Keratinocyte (primary cell): ENCODE data around the gene PAX4. TPM values are rescaled to one million over a fixed set of nuclear protein-coding genes. Genes with fewer than 3 reads are reported as not detected.

ENCODE experiments used
- DNase-seq: peaks from one replicate; pipeline ENCODE4 v3.0.0-alpha.2; 2011; ENCODE audit warnings: low read depth, missing footprints, low spot score
- FAIRE-seq: peaks from 2 replicates; lab custom pipeline; 2011; peaks lifted over from hg19 to GRCh38; lab: Jason Lieb, UNC
- H2AFZ ChIP-seq: 2 replicates; pipeline ENCODE4 v1.6.0; 2012; ENCODE audit warnings: low read length, control low read depth, inconsistent platforms; ENCODE audit not compliant: control insufficient read depth
- H3K27ac ChIP-seq: 2 replicates; pipeline ENCODE4 v1.5.1; 2011; ENCODE audit warnings: low read length; ENCODE audit not compliant: control insufficient read depth, insufficient read depth
- H3K27me3 ChIP-seq: 3 replicates; pipeline ENCODE4 v1.6.0; 2011; ENCODE audit warnings: low read length; ENCODE audit not compliant: control insufficient read depth, insufficient read depth; ENCODE audit errors: extremely low read depth
- H3K36me3 ChIP-seq, 2 experiments: 2 replicates in 1 of 2; 3 replicates in 1 of 2; pipeline ENCODE4 v1.5.1; 2011; ENCODE audit warnings: low read length in 2 of 2, mild to moderate bottlenecking in 1 of 2; ENCODE audit not compliant: control insufficient read depth in 2 of 2, insufficient read depth in 2 of 2; ENCODE audit errors: extremely low read depth in 1 of 2
- H3K4me1 ChIP-seq: 3 replicates; pipeline ENCODE4 v1.5.1; 2011; ENCODE audit warnings: low read length; ENCODE audit not compliant: control insufficient read depth, insufficient read depth; ENCODE audit errors: extremely low read depth
- H3K4me2 ChIP-seq: 3 replicates; pipeline ENCODE4 v1.6.0; 2011; ENCODE audit warnings: low read depth, low read length; ENCODE audit not compliant: control insufficient read depth, insufficient read depth; ENCODE audit errors: extremely low read depth
- H3K4me3 ChIP-seq, 3 experiments: fragments of 200-600 bp in 1 of 3; sonication (generic) in 1 of 3; 2 replicates in 2 of 3; 3 replicates in 1 of 3; pipeline ENCODE4 v1.5.1; 2011 to 2016; ENCODE audit warnings: low read length in 3 of 3, mild to moderate bottlenecking in 3 of 3, control low read depth in 2 of 3, inconsistent platforms in 1 of 3, low read depth in 1 of 3, mixed read lengths in 1 of 3, mixed run types in 1 of 3, moderate library complexity in 1 of 3; ENCODE audit not compliant: control insufficient read depth in 2 of 3, insufficient read depth in 2 of 3; ENCODE audit errors: extremely low read depth in 1 of 3
- H3K79me2 ChIP-seq: 2 replicates; pipeline ENCODE4 v1.6.0; 2012; ENCODE audit warnings: low read length; ENCODE audit not compliant: control insufficient read depth, insufficient read depth
- H3K9ac ChIP-seq: 3 replicates; pipeline ENCODE4 v1.6.0; 2011; ENCODE audit warnings: low read length; ENCODE audit not compliant: control insufficient read depth, insufficient read depth; ENCODE audit errors: extremely low read depth
- H3K9me1 ChIP-seq: 3 replicates; pipeline ENCODE4 v1.6.0; 2011; ENCODE audit warnings: low read length; ENCODE audit not compliant: control insufficient read depth, insufficient read depth; ENCODE audit errors: extremely low read depth
- H3K9me3 ChIP-seq: 2 replicates; pipeline ENCODE4 v1.5.1; 2012; ENCODE audit warnings: low read depth, low read length; ENCODE audit not compliant: control insufficient read depth
- H4K20me1 ChIP-seq: 3 replicates; pipeline ENCODE4 v1.6.0; 2011; ENCODE audit warnings: low read length; ENCODE audit not compliant: control insufficient read depth, insufficient read depth; ENCODE audit errors: extremely low read depth
- EZH2 ChIP-seq: IDR thresholded peaks from one replicate; pipeline ENCODE4 v1.6.1; 2012; ENCODE audit warnings: inconsistent platforms, mild to moderate bottlenecking, low read length, moderate library complexity
- dilution Hi-C: fragments of 300-500 bp; cut with MboI; formaldehyde crosslinking; loops from one replicate; pipeline ENCODE4 v1.7.0; 2020; ENCODE audit warnings: low sequenced_read_pairs; ENCODE audit not compliant: extremely low pct_ligation_motif_present
- polyA minus RNA-seq, 3 experiments: library from RNA; depleted of rRNA, polyadenylated mRNA; stranded (reverse); fragments of >200 nt; gene quantifications; 1 replicate in 1 of 3; 2 replicates in 1 of 3; 3 replicates in 1 of 3; pipeline ENCODE4 v1.2.3, GENCODE V29; 2011
- polyA plus RNA-seq, 5 experiments: library from polyadenylated mRNA; depleted of rRNA in 3 of 5; stranded (reverse) in 3 of 5; stranded (forward) in 1 of 5; unstranded in 1 of 5; fragments of >200 nt; gene quantifications; 1 replicate in 1 of 5; 2 replicates in 3 of 5; 3 replicates in 1 of 5; pipeline versions ENCODE4 v1.2.1 to v1.2.3, GENCODE V29; 2011 to 2012; ENCODE audit warnings: missing spikeins in 2 of 5, low read depth in 1 of 5, low replicate concordance in 1 of 5
- TF ChIP-seq, protein P1 (sequence below), 3 experiments: IDR thresholded peaks in 1 of 3; conservative IDR thresholded peaks in 1 of 3; optimal IDR thresholded peaks in 1 of 3; 2 replicates in 2 of 3; 3 replicates in 1 of 3; pipeline versions ENCODE3 to v1.5.1; 2011; ENCODE audit warnings: low read length in 3 of 3, mild to moderate bottlenecking in 3 of 3, moderate library complexity in 2 of 3, control low read depth in 1 of 3, inconsistent platforms in 1 of 3; ENCODE audit not compliant: insufficient read depth in 2 of 3; ENCODE audit errors: extremely low read depth in 1 of 3

Gene PAX4, protein sequence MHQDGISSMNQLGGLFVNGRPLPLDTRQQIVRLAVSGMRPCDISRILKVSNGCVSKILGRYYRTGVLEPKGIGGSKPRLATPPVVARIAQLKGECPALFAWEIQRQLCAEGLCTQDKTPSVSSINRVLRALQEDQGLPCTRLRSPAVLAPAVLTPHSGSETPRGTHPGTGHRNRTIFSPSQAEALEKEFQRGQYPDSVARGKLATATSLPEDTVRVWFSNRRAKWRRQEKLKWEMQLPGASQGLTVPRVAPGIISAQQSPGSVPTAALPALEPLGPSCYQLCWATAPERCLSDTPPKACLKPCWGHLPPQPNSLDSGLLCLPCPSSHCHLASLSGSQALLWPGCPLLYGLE
- polyA plus RNA-seq = not detected in 3 replicates
- polyA plus RNA-seq (2011; ENCODE audit: low read depth) = not detected
- polyA plus RNA-seq (2011; cell fraction: cytosol; rRNA removed) = not detected in 2 replicates
- polyA plus RNA-seq (2011; cell fraction: nucleus; rRNA removed) = not detected in 2 replicates
- not detected in 2 replicates for polyA plus RNA-seq (2012; ENCODE audit: low replicate concordance)
- polyA minus RNA-seq = not detected in 3 replicates
- polyA minus RNA-seq (2011; cell fraction: cytosol; rRNA and poly(A)+ RNA removed) = not detected
- not detected in 2 replicates for polyA minus RNA-seq (2011; cell fraction: nucleus; rRNA and poly(A)+ RNA removed)

DNA sequence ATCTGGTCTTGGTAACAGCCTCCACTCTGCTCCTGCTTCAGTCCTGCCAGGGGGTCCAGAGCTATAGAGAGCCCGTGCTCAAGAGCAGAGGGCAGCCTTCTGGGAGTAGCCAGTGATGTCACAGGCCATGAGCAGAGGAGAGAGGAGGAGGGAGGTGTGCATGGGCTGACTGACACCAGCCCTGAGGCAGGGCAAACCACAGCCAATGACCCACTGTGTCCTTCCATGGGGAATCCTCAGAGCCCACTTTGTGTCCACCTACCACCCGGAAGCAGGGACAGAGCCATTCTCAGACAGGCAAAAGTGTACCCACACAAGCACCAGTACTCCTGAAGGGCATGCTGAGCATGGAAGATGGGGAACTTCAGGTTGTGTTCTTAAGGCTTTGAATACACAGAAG lies at the start of gene PAX4:
Gene PAX4 (minus strand): TSS at position 101 of the 400 bp plus-strand sequence. CDS start 2,214 bp downstream, outside the sequence.
- no peak within 1 kb of the TSS for H3K9ac ChIP-seq
- no peaks in the 10 kb centered on the region for H3K9me3 ChIP-seq
- no peaks in the 10 kb centered on the region for H3K79me2 ChIP-seq
- H4K20me1 ChIP-seq = no peaks in the 10 kb centered on the region
- TF ChIP-seq, protein P1, sequence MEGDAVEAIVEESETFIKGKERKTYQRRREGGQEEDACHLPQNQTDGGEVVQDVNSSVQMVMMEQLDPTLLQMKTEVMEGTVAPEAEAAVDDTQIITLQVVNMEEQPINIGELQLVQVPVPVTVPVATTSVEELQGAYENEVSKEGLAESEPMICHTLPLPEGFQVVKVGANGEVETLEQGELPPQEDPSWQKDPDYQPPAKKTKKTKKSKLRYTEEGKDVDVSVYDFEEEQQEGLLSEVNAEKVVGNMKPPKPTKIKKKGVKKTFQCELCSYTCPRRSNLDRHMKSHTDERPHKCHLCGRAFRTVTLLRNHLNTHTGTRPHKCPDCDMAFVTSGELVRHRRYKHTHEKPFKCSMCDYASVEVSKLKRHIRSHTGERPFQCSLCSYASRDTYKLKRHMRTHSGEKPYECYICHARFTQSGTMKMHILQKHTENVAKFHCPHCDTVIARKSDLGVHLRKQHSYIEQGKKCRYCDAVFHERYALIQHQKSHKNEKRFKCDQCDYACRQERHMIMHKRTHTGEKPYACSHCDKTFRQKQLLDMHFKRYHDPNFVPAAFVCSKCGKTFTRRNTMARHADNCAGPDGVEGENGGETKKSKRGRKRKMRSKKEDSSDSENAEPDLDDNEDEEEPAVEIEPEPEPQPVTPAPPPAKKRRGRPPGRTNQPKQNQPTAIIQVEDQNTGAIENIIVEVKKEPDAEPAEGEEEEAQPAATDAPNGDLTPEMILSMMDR (optimal IDR thresholded peaks at IDR 0.05 in 1 of 3, IDR thresholded peaks at IDR 0.05 in 1 of 3, conservative IDR thresholded peaks at IDR 0.05 in 1 of 3; ENCODE audit: extremely low read depth in 1 of 3, insufficient read depth in 2 of 3, low read length in 3 of 3) = no peak
- no peak for TF ChIP-seq EZH2
- H3K4me3 ChIP-seq = no peak within 1 kb of the TSS
- no peaks in the 10 kb centered on the region for H3K36me3 ChIP-seq
- no peaks in the 10 kb centered on the region for H3K4me1 ChIP-seq
- no peak within 1 kb of the TSS for H3K27ac ChIP-seq
- no peaks in the 10 kb centered on the region for H3K9me1 ChIP-seq
- H3K4me2 ChIP-seq = no peak within 1 kb of the TSS
- dilution Hi-C loops = no loop called here
- peaks cover 49% of the 10 kb centered on the region for H3K27me3 ChIP-seq
- FAIRE-seq = no peak
- no peak within 1 kb of the TSS for H2AFZ ChIP-seq
- DNase-seq = no peak

DNA sequence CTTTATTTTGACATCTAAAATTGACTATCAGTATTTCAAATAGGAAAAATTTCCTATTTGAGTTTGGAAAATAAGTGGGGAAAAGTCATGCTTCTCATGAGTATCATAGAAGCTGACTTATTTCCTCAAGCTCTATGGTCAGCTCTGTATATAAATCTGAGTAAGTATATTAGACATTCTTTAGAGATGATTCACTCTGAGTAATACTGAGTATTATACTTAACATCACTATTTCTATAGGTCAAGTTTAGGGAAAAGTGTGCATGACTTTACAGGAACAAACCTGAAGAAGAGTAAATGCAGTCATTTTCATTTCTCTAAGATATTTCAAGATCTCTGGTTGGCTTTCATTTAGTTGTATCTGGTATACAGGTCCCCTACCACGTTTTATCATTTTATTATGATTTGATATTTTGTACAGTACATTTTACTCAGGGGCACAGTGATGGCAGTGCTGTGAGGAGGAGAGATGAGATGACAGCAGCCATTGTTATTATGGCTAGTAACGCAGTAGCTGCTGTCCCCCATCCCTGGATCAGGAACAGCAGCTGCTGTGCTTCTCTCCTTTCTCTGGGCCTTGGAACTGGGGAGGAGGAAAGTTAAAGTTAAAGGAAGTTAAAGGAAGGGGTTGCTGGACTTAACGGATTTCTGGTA lies 49.2 kb upstream of the PAX4 start:
- Histone ChIP-seq H3K9me1 (peaks cover 3% of the 10 kb centered on the region), H3K9ac (peak overlapping the region; percentile 61), H3K36me3 (peaks cover 0 to 14% of the 10 kb centered on the region in 2 experiments), H3K4me2 (peak overlapping the region; percentile 83), H3K79me2 (peaks cover 95% of the 10 kb centered on the region), H3K9me3 (no peaks in the 10 kb centered on the region), H4K20me1 (peaks cover 13% of the 10 kb centered on the region), H2AFZ (no peak overlapping the region), H3K4me1 (peaks cover 28% of the 10 kb centered on the region), H3K27me3 (no peaks in the 10 kb centered on the region), H3K4me3 (peak overlapping the region in 2 of 3 experiments; percentile 45 to 49), H3K27ac (peak overlapping the region; percentile 84)
- TF ChIP-seq, protein P1 (optimal IDR thresholded peaks at IDR 0.05 in 1 of 3, IDR thresholded peaks at IDR 0.05 in 1 of 3, conservative IDR thresholded peaks at IDR 0.05 in 1 of 3; ENCODE audit: extremely low read depth in 1 of 3, insufficient read depth in 2 of 3, low read length in 3 of 3) = no peak
- TF ChIP-seq EZH2 = no peak
- DNase-seq (peak; percentile 63), FAIRE-seq (no peak)
- dilution Hi-C loops = no loop called here
